Vagina (tissue), 2 donors: ENCODE measurements around the gene CRAMP1. TPM values are rescaled to one million over a fixed set of nuclear protein-coding genes. Genes with fewer than 3 reads are reported as not detected.

Source experiments
- DNase-seq, 2 donors: peaks; one replicate each; pipeline ENCODE4 v3.0.0-alpha.2; 2017; ENCODE audit errors: extremely low spot score in 2 of 2
- H3K27ac ChIP-seq: fragments of 200-600 bp; sonication (generic); one replicate; pipeline ENCODE4 v1.5.1; 2019
- H3K27me3 ChIP-seq: fragments of 200-600 bp; sonication (generic); one replicate; pipeline ENCODE4 v1.5.1; 2019
- H3K36me3 ChIP-seq, 2 donors: fragments of 200-600 bp; sonication (generic); one replicate each; pipeline ENCODE4 v1.5.1; 2017 to 2019
- H3K4me1 ChIP-seq: fragments of 200-600 bp; sonication (generic); one replicate; pipeline ENCODE4 v1.5.1; 2019
- H3K4me3 ChIP-seq, 2 donors: fragments of 200-600 bp; sonication (generic); 1 replicate in 1 of 2; 2 replicates in 1 of 2; pipeline ENCODE4 v1.5.1; 2016 to 2019
- H3K9me3 ChIP-seq: fragments of 200-600 bp; sonication (generic); one replicate; pipeline ENCODE4 v1.5.1; 2019
- CTCF ChIP-seq, 3 experiments: fragments of 450-650 bp in 2 of 3; fragments of 200-600 bp in 1 of 3; sonication (generic) in 1 of 3; IDR thresholded peaks; one replicate each; pipeline ENCODE4 v1.5.1; 2017 to 2019; ENCODE audit warnings: antibody characterized with exemption in 3 of 3, mild to moderate bottlenecking in 2 of 3, moderate library complexity in 2 of 3
- POLR2A ChIP-seq, 2 donors: fragments of 450-650 bp; IDR thresholded peaks; one replicate each; pipeline ENCODE4 v1.6.1; 2017; ENCODE audit warnings: antibody characterized with exemption in 2 of 2, mild to moderate bottlenecking in 2 of 2, moderate library complexity in 2 of 2
- POLR2AphosphoS5 ChIP-seq, 2 donors: sonication (generic); formaldehyde crosslinking; IDR thresholded peaks; one replicate each; pipeline ENCODE4 v1.9.0; 2017; ENCODE audit warnings: antibody characterized with exemption in 2 of 2, mild to moderate bottlenecking in 2 of 2, low read depth in 1 of 2; ENCODE audit not compliant: insufficient read depth in 1 of 2
- intact Hi-C: fragments of 100-400 bp; cut with DNase I; formaldehyde crosslinking; loops from one replicate; pipeline ENCODE4 v1.15.1; 2023
- total RNA-seq: library from RNA; depleted of rRNA; stranded (reverse); fragments of >200 nt; gene quantifications from one replicate; pipeline ENCODE4 v1.2.3, GENCODE V29; 2016

CRAMP1 gene
- total RNA-seq: 13.8 TPM

- H3K27ac ChIP-seq: peak within 1 kb of the TSS; percentile 85
- no peaks in the 10 kb centered on the region for H3K9me3 ChIP-seq
- H3K4me1 ChIP-seq: peaks cover 51% of the 10 kb centered on the region
- intact Hi-C loops: loop anchor here (5.0 to 10.0 kb wide), 4 partner anchors 65 to 118 kb away; partner anchors contain the start of genes MAPK8IP3, TELO2 and TMEM204
- DNase-seq: no peak
- H3K36me3 ChIP-seq: no peaks in the 10 kb centered on the region
- H3K4me3 ChIP-seq: peak within 1 kb of the TSS; percentile 93 to 99
- H3K27me3 ChIP-seq: no peaks in the 10 kb centered on the region
- TF ChIP-seq POLR2AphosphoS5 (IDR thresholded peaks at IDR 0.05; ENCODE audit: insufficient read depth in 1 of 2, low read depth in 1 of 2) (no peak), POLR2A (IDR thresholded peaks at IDR 0.05) (peak in 1 of 2 donors; percentile 54)
Measured at GRCh38 chr16:1612320-1613111, at the start of gene CRAMP1. Gene CRAMP1 (plus strand): TSS chr16:1612360. CDS start chr16:1614640, 2,280 bp downstream.

- TF ChIP-seq POLR2A (IDR thresholded peaks at IDR 0.05): no peak
- TF ChIP-seq CTCF (IDR thresholded peaks at IDR 0.05): no peak
- no peak for TF ChIP-seq POLR2AphosphoS5 (IDR thresholded peaks at IDR 0.05; ENCODE audit: insufficient read depth in 1 of 2, low read depth in 1 of 2)
- Histone ChIP-seq H3K27ac (no peak overlapping the region), H3K4me3 (no peak overlapping the region), H3K9me3 (no peaks in the 10 kb centered on the region), H3K27me3 (no peaks in the 10 kb centered on the region), H3K4me1 (peaks cover 6% of the 10 kb centered on the region), H3K36me3 (peaks cover 0 to 42% of the 10 kb centered on the region in 2 donors)
- intact Hi-C loops: no loop called here
- no peak for DNase-seq
Measured at GRCh38 chr16:1563786-1564185, 48.4 kb upstream of the CRAMP1 start.

GRCh38 chr16:1564325-1564724, 47.8 kb upstream of the CRAMP1 start:
- H3K4me3 ChIP-seq: no peak overlapping the region
- peaks cover 6% of the 10 kb centered on the region for H3K4me1 ChIP-seq
- intact Hi-C loops: no loop called here
- no peak for TF ChIP-seq POLR2A (IDR thresholded peaks at IDR 0.05)
- TF ChIP-seq CTCF (IDR thresholded peaks at IDR 0.05): no peak
- TF ChIP-seq POLR2AphosphoS5 (IDR thresholded peaks at IDR 0.05; ENCODE audit: insufficient read depth in 1 of 2, low read depth in 1 of 2): no peak
- H3K27ac ChIP-seq: no peak overlapping the region
- H3K36me3 ChIP-seq: peaks cover 0 to 37% of the 10 kb centered on the region in 2 donors
- no peaks in the 10 kb centered on the region for H3K27me3 ChIP-seq
- H3K9me3 ChIP-seq: no peaks in the 10 kb centered on the region
- no peak for DNase-seq

GRCh38 chr16:1565083-1565805, 46.9 kb upstream of the CRAMP1 start:
- no peak overlapping the region for H3K27ac ChIP-seq

More at GRCh38 chr16:1565083-1565805, 46.9 kb upstream of the CRAMP1 start:
- Histone ChIP-seq H3K9me3 (no peaks in the 10 kb centered on the region), H3K36me3 (peaks cover 0 to 28% of the 10 kb centered on the region in 2 donors), H3K4me3 (no peak overlapping the region), H3K27me3 (no peaks in the 10 kb centered on the region), H3K4me1 (peaks cover 6% of the 10 kb centered on the region)
- intact Hi-C loops: no loop called here
- TF ChIP-seq POLR2AphosphoS5 (IDR thresholded peaks at IDR 0.05; ENCODE audit: insufficient read depth in 1 of 2, low read depth in 1 of 2): no peak
- no peak for TF ChIP-seq CTCF (IDR thresholded peaks at IDR 0.05)
- no peak for TF ChIP-seq POLR2A (IDR thresholded peaks at IDR 0.05)
- no peak for DNase-seq
